HEK293 (cell line): ENCODE measurements around the gene NFKBIE.

Source experiments
- EGR2 ChIP-seq: fragments of 450-650 bp; formaldehyde crosslinking; IDR thresholded peaks from 2 replicates; pipeline ENCODE4 v1.5.1; 2016; ENCODE audit warnings: low read depth, missing biosample characterization, missing genetic modification characterization
- ELK4 ChIP-seq: IDR thresholded peaks from 2 replicates; pipeline ENCODE4 v1.6.1; 2011; ENCODE audit warnings: mild to moderate bottlenecking, low read depth, low read length, borderline replicate concordance
- GLI2 ChIP-seq: fragments of 450-650 bp; formaldehyde crosslinking; IDR thresholded peaks from 2 replicates; pipeline ENCODE4; 2017; ENCODE audit warnings: missing biosample characterization, missing genetic modification characterization, low read depth, borderline replicate concordance
- KLF10 ChIP-seq: fragments of 450-650 bp; IDR thresholded peaks from 2 replicates; pipeline ENCODE4 v1.5.1; 2018; ENCODE audit warnings: missing biosample characterization, mild to moderate bottlenecking, missing genetic modification characterization
- KLF16 ChIP-seq: fragments of 450-650 bp; formaldehyde crosslinking; IDR thresholded peaks from 2 replicates; pipeline ENCODE4 v1.5.1; 2017; ENCODE audit warnings: missing biosample characterization, missing genetic modification characterization
- PRDM1 ChIP-seq: fragments of 450-650 bp; formaldehyde crosslinking; IDR thresholded peaks from 2 replicates; pipeline ENCODE4; 2016; ENCODE audit warnings: missing biosample characterization, missing genetic modification characterization
- REPIN1 ChIP-seq: fragments of 450-650 bp; formaldehyde crosslinking; IDR thresholded peaks from 2 replicates; pipeline ENCODE4 v1.5.1; 2017; ENCODE audit warnings: missing biosample characterization, missing genetic modification characterization, low read depth
- SETDB1 ChIP-seq: IDR thresholded peaks from one replicate; pipeline ENCODE4 v1.6.1; 2017; ENCODE audit warnings: mild to moderate bottlenecking, low read length, moderate library complexity, mixed read lengths; ENCODE audit not compliant: insufficient read length
- SP2 ChIP-seq: fragments of 450-650 bp; formaldehyde crosslinking; IDR thresholded peaks from 2 replicates; pipeline ENCODE4 v1.5.1; 2016; ENCODE audit warnings: missing biosample characterization, missing genetic modification characterization
- SP7 ChIP-seq: fragments of 450-650 bp; formaldehyde crosslinking; IDR thresholded peaks from 2 replicates; pipeline ENCODE4 v1.5.1; 2016; ENCODE audit warnings: missing biosample characterization, missing genetic modification characterization
- WT1 ChIP-seq: fragments of 450-650 bp; formaldehyde crosslinking; IDR thresholded peaks from 2 replicates; pipeline ENCODE4 v1.5.1; 2016; ENCODE audit warnings: missing biosample characterization, missing genetic modification characterization
- YY1 ChIP-seq: fragments of 450-650 bp; formaldehyde crosslinking; IDR thresholded peaks from 2 replicates; pipeline ENCODE4 v1.5.1; 2018; ENCODE audit warnings: missing biosample characterization, missing genetic modification characterization
- YY2 ChIP-seq: fragments of 450-650 bp; formaldehyde crosslinking; IDR thresholded peaks from 2 replicates; pipeline ENCODE4 v1.5.1; 2016; ENCODE audit warnings: missing biosample characterization, missing genetic modification characterization
- ZBTB17 ChIP-seq: fragments of 450-650 bp; formaldehyde crosslinking; IDR thresholded peaks from 2 replicates; pipeline ENCODE4 v1.5.1; 2016; ENCODE audit warnings: missing biosample characterization, missing genetic modification characterization
- ZBTB44 ChIP-seq: fragments of 450-650 bp; IDR thresholded peaks from 2 replicates; pipeline ENCODE4 v1.5.1; 2018; ENCODE audit warnings: missing biosample characterization, mild to moderate bottlenecking, missing genetic modification characterization
- ZBTB8A ChIP-seq: fragments of 450-650 bp; formaldehyde crosslinking; IDR thresholded peaks from 2 replicates; pipeline ENCODE4 v1.5.1; 2016; ENCODE audit warnings: missing biosample characterization, missing genetic modification characterization
- ZEB2 ChIP-seq: fragments of 450-650 bp; formaldehyde crosslinking; IDR thresholded peaks from 2 replicates; pipeline ENCODE4 v1.5.1; 2016; ENCODE audit warnings: missing biosample characterization, missing genetic modification characterization
- ZNF121 ChIP-seq: fragments of 450-650 bp; formaldehyde crosslinking; IDR thresholded peaks from 2 replicates; pipeline ENCODE4 v1.5.1; 2016; ENCODE audit warnings: missing biosample characterization, missing genetic modification characterization
- ZNF132 ChIP-seq: fragments of 450-650 bp; formaldehyde crosslinking; IDR thresholded peaks from 2 replicates; pipeline ENCODE4 v1.5.1; 2017; ENCODE audit warnings: missing biosample characterization, missing genetic modification characterization, borderline replicate concordance
- ZNF214 ChIP-seq: fragments of 450-650 bp; formaldehyde crosslinking; IDR thresholded peaks from 2 replicates; pipeline ENCODE4 v1.5.1; 2017; ENCODE audit warnings: missing biosample characterization, mild to moderate bottlenecking, missing genetic modification characterization, borderline replicate concordance
- ZNF292 ChIP-seq: fragments of 450-650 bp; formaldehyde crosslinking; IDR thresholded peaks from 2 replicates; pipeline ENCODE4 v1.5.1; 2016; ENCODE audit warnings: low read depth, missing biosample characterization, missing genetic modification characterization, borderline replicate concordance
- ZNF350 ChIP-seq: fragments of 450-650 bp; formaldehyde crosslinking; IDR thresholded peaks from 2 replicates; pipeline ENCODE4 v1.5.0; 2017; ENCODE audit warnings: missing biosample characterization, mild to moderate bottlenecking, missing genetic modification characterization
- ZNF37A ChIP-seq: fragments of 450-650 bp; IDR thresholded peaks from 2 replicates; pipeline ENCODE4 v1.5.1; 2018; ENCODE audit warnings: missing biosample characterization, missing genetic modification characterization
- ZNF404 ChIP-seq: fragments of 450-650 bp; formaldehyde crosslinking; IDR thresholded peaks from 2 replicates; pipeline ENCODE4 v1.5.1; 2017; ENCODE audit warnings: missing biosample characterization, missing genetic modification characterization
- ZNF501 ChIP-seq: fragments of 450-650 bp; formaldehyde crosslinking; IDR thresholded peaks from 2 replicates; pipeline ENCODE4 v1.5.1; 2016; ENCODE audit warnings: missing biosample characterization, missing genetic modification characterization
- ZNF514 ChIP-seq: fragments of 450-650 bp; formaldehyde crosslinking; IDR thresholded peaks from 2 replicates; pipeline ENCODE4 v1.5.1; 2016; ENCODE audit warnings: missing biosample characterization, missing genetic modification characterization
- ZNF529 ChIP-seq: fragments of 450-650 bp; formaldehyde crosslinking; IDR thresholded peaks from 2 replicates; pipeline ENCODE4 v1.5.1; 2017; ENCODE audit warnings: missing genetic modification characterization, missing biosample characterization; ENCODE audit not compliant: insufficient replicate concordance
- ZNF548 ChIP-seq: fragments of 450-650 bp; formaldehyde crosslinking; IDR thresholded peaks from 2 replicates; pipeline ENCODE4 v1.5.1; 2016; ENCODE audit warnings: missing biosample characterization, missing genetic modification characterization
- ZNF549 ChIP-seq: fragments of 450-650 bp; IDR thresholded peaks from 2 replicates; pipeline ENCODE4 v1.5.1; 2018; ENCODE audit warnings: missing biosample characterization, missing genetic modification characterization, mild to moderate bottlenecking, inconsistent platforms, moderate library complexity
- ZNF704 ChIP-seq: fragments of 450-650 bp; formaldehyde crosslinking; IDR thresholded peaks from 2 replicates; pipeline ENCODE4 v1.5.1; 2016; ENCODE audit warnings: missing biosample characterization, missing genetic modification characterization
- ZNF777 ChIP-seq: fragments of 450-650 bp; formaldehyde crosslinking; IDR thresholded peaks from 2 replicates; pipeline ENCODE4 v1.5.1; 2017; ENCODE audit warnings: missing biosample characterization, missing genetic modification characterization, borderline replicate concordance
- ZNF792 ChIP-seq: fragments of 450-650 bp; formaldehyde crosslinking; IDR thresholded peaks from 2 replicates; pipeline ENCODE4 v1.5.1; 2016; ENCODE audit warnings: missing biosample characterization, missing genetic modification characterization
- ZNF837 ChIP-seq: fragments of 450-650 bp; formaldehyde crosslinking; IDR thresholded peaks from 2 replicates; pipeline ENCODE4 v1.5.1; 2016; ENCODE audit warnings: missing biosample characterization, missing genetic modification characterization
- TF ChIP-seq, protein P1 (sequence below): fragments of 450-650 bp; formaldehyde crosslinking; IDR thresholded peaks from 2 replicates; pipeline ENCODE4 v1.5.1; 2016; ENCODE audit warnings: missing biosample characterization, missing genetic modification characterization
- TF ChIP-seq, protein P2 (sequence below): fragments of 450-650 bp; formaldehyde crosslinking; IDR thresholded peaks from 2 replicates; pipeline ENCODE4 v1.5.0; 2017; ENCODE audit warnings: missing biosample characterization, missing genetic modification characterization, borderline replicate concordance

NFKBIE gene

GRCh38 chr6:44223319-44224028 is 41.9 kb downstream of the NFKBIE start, which contains the start of gene SLC29A1 (continued):
- no peak for TF ChIP-seq ZBTB17
- TF ChIP-seq WT1 (tag by site-specific recombination), result no peak; the same call in 1 of the 2 replicates
- no peak for TF ChIP-seq REPIN1 (tag by site-specific recombination)
- no peak for TF ChIP-seq ZNF514 (tag by site-specific recombination)
- TF ChIP-seq ZBTB44 (tag by site-specific recombination), result no peak
- no peak for TF ChIP-seq ZNF792 (tag by site-specific recombination)
- no peak for TF ChIP-seq ZNF501 (tag by site-specific recombination)
- no peak for TF ChIP-seq ZNF121 (tag by site-specific recombination)
- TF ChIP-seq ELK4, result no peak
- no peak; the same call in 1 of the 2 replicates for TF ChIP-seq EGR2 (tag by site-specific recombination)
- TF ChIP-seq GLI2 (tag by site-specific recombination), result no peak
- TF ChIP-seq PRDM1 (tag by site-specific recombination), result no peak
- no peak for TF ChIP-seq ZNF837
- TF ChIP-seq ZNF777, result no peak
- 0 out of 2 replicates have a peak, but pooled peaks have one; percentile 41 for TF ChIP-seq KLF16 (tag by site-specific recombination)
- 0 out of 2 replicates have a peak, but pooled peaks have one; percentile 11 for TF ChIP-seq ZEB2 (tag by site-specific recombination)
- TF ChIP-seq, protein P1, sequence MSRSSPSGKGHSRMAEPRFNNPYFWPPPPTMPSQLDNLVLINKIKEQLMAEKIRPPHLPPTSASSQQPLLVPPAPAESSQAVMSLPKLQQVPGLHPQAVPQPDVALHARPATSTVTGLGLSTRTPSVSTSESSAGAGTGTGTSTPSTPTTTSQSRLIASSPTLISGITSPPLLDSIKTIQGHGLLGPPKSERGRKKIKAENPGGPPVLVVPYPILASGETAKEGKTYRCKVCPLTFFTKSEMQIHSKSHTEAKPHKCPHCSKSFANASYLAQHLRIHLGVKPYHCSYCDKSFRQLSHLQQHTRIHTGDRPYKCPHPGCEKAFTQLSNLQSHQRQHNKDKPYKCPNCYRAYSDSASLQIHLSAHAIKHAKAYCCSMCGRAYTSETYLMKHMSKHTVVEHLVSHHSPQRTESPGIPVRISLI (tag by site-specific recombination), result no peak
- 0 out of 2 replicates have a peak, but pooled peaks have one; percentile 3 for TF ChIP-seq SP7 (tag by site-specific recombination)
- TF ChIP-seq ZNF548 (tag by site-specific recombination), result no peak
- TF ChIP-seq KLF10 (tag by site-specific recombination), result peak; percentile 57; the same call in 1 of the 2 replicates
- TF ChIP-seq, protein P2, sequence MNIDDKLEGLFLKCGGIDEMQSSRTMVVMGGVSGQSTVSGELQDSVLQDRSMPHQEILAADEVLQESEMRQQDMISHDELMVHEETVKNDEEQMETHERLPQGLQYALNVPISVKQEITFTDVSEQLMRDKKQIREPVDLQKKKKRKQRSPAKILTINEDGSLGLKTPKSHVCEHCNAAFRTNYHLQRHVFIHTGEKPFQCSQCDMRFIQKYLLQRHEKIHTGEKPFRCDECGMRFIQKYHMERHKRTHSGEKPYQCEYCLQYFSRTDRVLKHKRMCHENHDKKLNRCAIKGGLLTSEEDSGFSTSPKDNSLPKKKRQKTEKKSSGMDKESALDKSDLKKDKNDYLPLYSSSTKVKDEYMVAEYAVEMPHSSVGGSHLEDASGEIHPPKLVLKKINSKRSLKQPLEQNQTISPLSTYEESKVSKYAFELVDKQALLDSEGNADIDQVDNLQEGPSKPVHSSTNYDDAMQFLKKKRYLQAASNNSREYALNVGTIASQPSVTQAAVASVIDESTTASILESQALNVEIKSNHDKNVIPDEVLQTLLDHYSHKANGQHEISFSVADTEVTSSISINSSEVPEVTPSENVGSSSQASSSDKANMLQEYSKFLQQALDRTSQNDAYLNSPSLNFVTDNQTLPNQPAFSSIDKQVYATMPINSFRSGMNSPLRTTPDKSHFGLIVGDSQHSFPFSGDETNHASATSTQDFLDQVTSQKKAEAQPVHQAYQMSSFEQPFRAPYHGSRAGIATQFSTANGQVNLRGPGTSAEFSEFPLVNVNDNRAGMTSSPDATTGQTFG, result no peak
- no peak for TF ChIP-seq ZNF214 (tag by site-specific recombination)
- TF ChIP-seq YY2 (tag by site-specific recombination), result no peak
- TF ChIP-seq ZNF292 (tag by site-specific recombination), result no peak
- no peak for TF ChIP-seq ZNF549 (tag by site-specific recombination)
- TF ChIP-seq SETDB1, result no peak
- no peak for TF ChIP-seq ZNF350 (tag by site-specific recombination)
- TF ChIP-seq ZNF404 (tag by site-specific recombination), result no peak
- TF ChIP-seq YY1 (tag by site-specific recombination), result no peak
- no peak for TF ChIP-seq ZNF37A (tag by site-specific recombination)
- peak; percentile 80 for TF ChIP-seq ZBTB8A (tag by site-specific recombination)
- no peak for TF ChIP-seq ZNF132
- peak; percentile 65 for TF ChIP-seq SP2 (tag by site-specific recombination)
- no peak for TF ChIP-seq ZNF704 (tag by site-specific recombination)
- TF ChIP-seq ZNF529 (tag by site-specific recombination), result no peak
